HG02938 (cell line): Measurements from ENCODE around the gene CDH13.
A peak's percentile ranks its signal among the peaks of the same experiment; 100 is the strongest.

Experiments used
- ATAC-seq: cut with Tn5 transposase; IDR thresholded peaks from one replicate; pipeline ENCODE4 v1.9.1; 2021; ENCODE audit warnings: mild to moderate bottlenecking, moderate library complexity; ENCODE audit not compliant: unreplicated experiment

The CDH13 gene

GRCh38 chr16:83579436-83579835 is 952.7 kb downstream of the CDH13 start:
- no peak for ATAC-seq

- ATAC-seq, result peak; percentile 96
Observed at GRCh38 chr16:83581082-83581481, 954.3 kb downstream of the CDH13 start.

- no peak for ATAC-seq
Observed at GRCh38 chr16:83581994-83582747, 955.4 kb downstream of the CDH13 start.

- ATAC-seq, result no peak
Observed at GRCh38 chr16:83586036-83586435, 959.3 kb downstream of the CDH13 start.

GRCh38 chr16:83586461-83587200 is 959.9 kb downstream of the CDH13 start:
- no peak for ATAC-seq

GRCh38 chr16:83587201-83587600 is 960.4 kb downstream of the CDH13 start:
- ATAC-seq, result no peak

GRCh38 chr16:83588070-83588469 is 961.3 kb downstream of the CDH13 start:
- ATAC-seq, result no peak

GRCh38 chr16:83589576-83589975 is 962.8 kb downstream of the CDH13 start:
- ATAC-seq, result no peak

GRCh38 chr16:83592778-83593177 is 966.0 kb downstream of the CDH13 start:
- no peak for ATAC-seq

GRCh38 chr16:83599789-83600462 is 973.2 kb downstream of the CDH13 start:
- no peak for ATAC-seq

- ATAC-seq, result no peak
Observed at GRCh38 chr16:83602761-83603722, 976.3 kb downstream of the CDH13 start.

GRCh38 chr16:83603723-83604570 is 977.2 kb downstream of the CDH13 start:
- ATAC-seq, result no peak

- no peak for ATAC-seq
Observed at GRCh38 chr16:83606486-83607030, 979.8 kb downstream of the CDH13 start.

- no peak for ATAC-seq
Observed at GRCh38 chr16:83609178-83609577, 982.4 kb downstream of the CDH13 start.

- ATAC-seq, result no peak
Observed at GRCh38 chr16:83615141-83615952, 988.6 kb downstream of the CDH13 start.

- no peak for ATAC-seq
Observed at GRCh38 chr16:83615953-83616350, 989.2 kb downstream of the CDH13 start.

GRCh38 chr16:83619381-83620150 is 992.8 kb downstream of the CDH13 start:
- ATAC-seq, result no peak

GRCh38 chr16:83622010-83622409 is 995.2 kb downstream of the CDH13 start:
- ATAC-seq, result no peak
